Left renal pelvis (tissue), 4 donors: ENCODE results near the gene ASPN. TPM values are rescaled to one million over a fixed set of nuclear protein-coding genes. Genes with fewer than 3 reads are reported as not detected.
"Not testable (repeated sequence)": the region's sequence is repeated elsewhere in the genome, so short reads cannot be mapped to it uniquely, and the experiment has no call there.

ENCODE experiments used
- DNase-seq, 4 donors: peaks; one replicate each; pipeline ENCODE4 v3.0.0-alpha.2; 2013; ENCODE audit warnings: low read depth in 4 of 4, low spot score in 3 of 4
- polyA plus RNA-seq, 4 donors: library from polyadenylated mRNA; unstranded; fragments of 120-200 nt; gene quantifications; one replicate each; pipeline ENCODE4 v1.2.1, GENCODE V29; 2013; ENCODE audit not compliant: insufficient read length in 4 of 4

The ASPN gene
- polyA plus RNA-seq, 4 donors: 8.3 to 256 (median 31.6) TPM

- no peak for DNase-seq
Measured at GRCh38 chr9:92423612-92424011, 58.7 kb downstream of the ASPN start.

DNA sequence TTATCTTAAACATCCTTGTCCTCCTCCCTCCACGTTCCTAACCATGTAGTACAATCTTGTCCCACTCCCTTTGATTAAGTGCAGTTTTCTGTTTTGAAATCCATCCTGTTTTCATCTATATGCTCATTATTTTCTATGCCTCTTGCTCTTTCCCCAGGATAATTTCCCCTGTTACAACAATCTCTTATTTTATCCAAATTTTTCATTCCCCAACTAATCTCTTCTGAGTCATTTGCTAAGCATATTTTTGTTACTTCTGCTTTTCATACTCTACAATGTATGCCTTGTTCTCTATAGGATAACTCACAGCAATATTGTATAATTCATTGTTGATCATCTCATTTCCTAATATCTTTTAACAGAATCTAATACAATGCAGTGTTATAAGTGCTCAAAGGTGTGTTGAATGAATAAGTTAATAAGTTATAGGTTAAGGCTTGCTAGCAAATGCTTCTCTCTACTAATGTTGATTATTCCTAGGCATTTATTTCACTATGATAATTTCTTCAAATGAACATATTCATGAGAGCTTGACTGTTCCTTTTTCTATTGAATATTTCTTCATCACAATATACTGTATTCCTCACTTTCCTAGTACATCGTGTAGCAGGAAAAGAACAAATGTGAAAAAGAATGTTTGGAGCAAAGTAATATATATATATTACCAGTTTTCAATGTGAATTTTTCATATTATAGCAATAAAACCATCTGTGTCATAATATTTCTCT, 59.5 kb downstream of the ASPN start:
- DNase-seq: no peak

DNA sequence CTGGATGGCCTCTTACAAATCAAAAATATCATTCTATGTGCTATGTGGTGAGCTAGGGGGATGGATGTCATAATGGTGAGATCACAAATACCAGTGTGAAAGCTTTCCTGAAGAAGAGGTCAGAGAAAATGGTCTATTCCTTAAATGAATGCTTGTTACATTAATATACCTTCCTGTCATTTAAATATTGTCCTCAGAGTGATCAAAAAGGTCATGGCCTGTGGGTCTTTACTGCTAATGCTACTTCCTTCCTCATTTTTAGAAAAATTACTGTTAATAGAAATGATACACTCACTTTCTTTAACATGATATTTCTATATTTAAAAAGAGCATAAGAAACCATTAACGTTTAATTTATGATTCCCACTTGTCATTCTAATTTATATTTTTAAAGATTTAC, 67.7 kb downstream of the ASPN start:
- DNase-seq: no peak

GRCh38 chr9:92411157-92411556, 71.1 kb downstream of the ASPN start:
- DNase-seq: not testable (repeated sequence)

GRCh38 chr9:92408747-92409478, 73.4 kb downstream of the ASPN start:
- DNase-seq: no peak

GRCh38 chr9:92407818-92408217, 74.5 kb downstream of the ASPN start:
- no peak for DNase-seq

DNA sequence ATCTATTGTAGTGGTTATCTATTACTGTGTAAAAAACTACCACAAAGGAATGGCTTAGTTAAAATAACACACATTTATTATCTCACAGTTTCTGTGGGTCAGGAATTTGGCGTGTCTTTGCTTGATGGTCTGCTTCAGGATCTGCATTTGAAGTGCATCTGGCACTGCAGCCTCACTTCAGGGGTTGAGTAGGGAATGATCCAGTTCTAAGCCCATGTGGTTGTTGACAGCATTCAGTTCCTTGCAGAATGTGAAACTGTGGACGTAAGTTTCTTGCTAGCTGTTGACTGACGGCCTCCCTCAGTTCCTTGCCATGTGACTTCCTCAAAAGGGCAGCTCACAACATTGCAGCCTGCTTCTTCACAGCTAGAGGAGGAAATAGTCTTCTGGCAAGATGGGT, 75.8 kb downstream of the ASPN start:
- DNase-seq: no peak

Other genes starting within 250 kb of the ASPN start
- 100 to 1,000 TPM in 2 of 4 donors, 10 to 100 TPM in 2; 75.2 to 110 (median 104) TPM for gene IARS1, start 188.8 kb downstream of the ASPN start, polyA plus RNA-seq
- 10 to 100 TPM; 33.2 to 56.5 (median 42.5) TPM for gene NOL8, start 157.2 kb downstream of the ASPN start, polyA plus RNA-seq
- 1 to 10 TPM; 6.5 to 8.9 (median 7.4) TPM for gene CENPP, start 156.6 kb downstream of the ASPN start, polyA plus RNA-seq
- gene OGN, start 77.9 kb downstream of the ASPN start, polyA plus RNA-seq: 100 to 1,000 TPM in 3 of 4 donors, 10 to 100 TPM in 1; 30.2 to 902 (median 133) TPM
- 10 to 100 TPM in 1 of 4 donors, 1 to 10 TPM in 2, under 1 TPM in 1; 0.66 to 86.5 (median 6.9) TPM for gene OMD, start 58.0 kb downstream of the ASPN start, polyA plus RNA-seq
- 100 to 1,000 TPM in 1 of 4 donors, 10 to 100 TPM in 3; 12.6 to 103 (median 19.2) TPM for gene ECM2, start 53.5 kb upstream of the ASPN start, polyA plus RNA-seq
- 10 to 100 TPM in 3 of 4 donors, 1 to 10 TPM in 1; 9.2 to 12.9 (median 10.7) TPM for gene IPPK, start 187.6 kb upstream of the ASPN start, polyA plus RNA-seq